GM12891 (cell line): Measurements from ENCODE around the gene NRROS.

Experiments
- PAX5 ChIP-seq: IDR thresholded peaks from 2 replicates; pipeline ENCODE4 v1.6.1; 2011; ENCODE audit warnings: low read length, moderate library complexity, mild to moderate bottlenecking; ENCODE audit not compliant: insufficient read depth, severe bottlenecking
- POLR2A ChIP-seq: IDR thresholded peaks from 2 replicates; pipeline ENCODE4 v1.6.1; 2011; ENCODE audit warnings: low read depth, low read length, control low read depth
- POLR2AphosphoS5 ChIP-seq: IDR thresholded peaks from 2 replicates; pipeline ENCODE4 v1.6.1; 2011; ENCODE audit warnings: low read depth, low read length, control low read depth
- POU2F2 ChIP-seq: IDR thresholded peaks from 2 replicates; pipeline ENCODE4 v1.6.1; 2011; ENCODE audit warnings: low read depth, mild to moderate bottlenecking, control low read depth, low read length, moderate library complexity
- SPI1 ChIP-seq: IDR thresholded peaks from 2 replicates; pipeline ENCODE4 v1.6.1; 2011; ENCODE audit warnings: low read depth, low read length, control low read depth
- TAF1 ChIP-seq: IDR thresholded peaks from 2 replicates; pipeline ENCODE4 v1.6.1; 2011; ENCODE audit warnings: low read depth, low read length, control low read depth

DNA sequence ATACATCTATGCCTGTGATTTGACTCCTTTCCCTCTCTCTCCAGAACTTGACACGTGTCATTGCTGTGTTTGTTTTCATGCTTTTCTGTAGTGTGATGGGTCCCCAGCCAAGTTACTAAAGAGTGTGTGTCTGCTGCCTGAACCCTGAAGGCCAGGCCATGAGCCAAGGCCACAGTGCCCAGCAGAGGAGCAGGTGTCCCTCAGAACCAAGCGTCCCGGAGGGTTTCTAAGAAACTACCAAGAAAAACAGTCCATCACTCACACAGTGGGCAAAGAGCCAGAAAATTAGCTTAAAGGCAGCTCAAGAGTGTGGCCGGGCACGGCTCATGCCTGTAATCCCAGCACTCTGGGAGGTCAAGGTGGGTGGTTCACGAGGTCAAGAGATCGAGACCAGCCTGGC, 35.8 kb upstream of the NRROS start:
- TF ChIP-seq POLR2AphosphoS5: no peak
- no peak for TF ChIP-seq POLR2A
- TF ChIP-seq TAF1: no peak
- no peak for TF ChIP-seq POU2F2
- no peak for TF ChIP-seq SPI1
- no peak for TF ChIP-seq PAX5
